ENCODE data around the gene EIF3B.
"Not testable (repeated sequence)": the region's sequence is repeated elsewhere in the genome, so short reads cannot be mapped to it uniquely, and the experiment has no call there.

Gene EIF3B

GRCh38 chr7:2384354-2385243 is 30.0 kb downstream of the EIF3B start:
- Histone ChIP-seq H3K9me3 (replicated peaks; ENCODE audit: insufficient read depth, low read length) (no peaks in the 10 kb centered on the region), H3K4me3 (ENCODE audit: low read length) (no peak overlapping the region), H4K20me1 (ENCODE audit: insufficient read depth, low read length) (no peaks in the 10 kb centered on the region), H3K4me2 (ENCODE audit: low read depth, low read length) (no peak overlapping the region), H3K27ac (ENCODE audit: low read length) (no peak overlapping the region), H3K79me2 (ENCODE audit: low read length) (peaks cover 2% of the 10 kb centered on the region; the same call in 1 of the 2 replicates), H3F3A (ENCODE audit: insufficient read depth, low read length) (no peaks in the 10 kb centered on the region; the same call in 1 of the 2 replicates), H3K36me3 (replicated peaks; ENCODE audit: insufficient read depth, low read length) (peaks cover 7% of the 10 kb centered on the region; the same call in 1 of the 2 replicates), H3K9ac (ENCODE audit: low read length) (no peak overlapping the region), H3K4me1 (ENCODE audit: low read length) (no peaks in the 10 kb centered on the region), H3K27me3 (replicated peaks; ENCODE audit: insufficient read depth, low read length) (no peaks in the 10 kb centered on the region), H2AFZ (ENCODE audit: low read length) (no peak overlapping the region), H3K9me2 (replicated peaks; ENCODE audit: insufficient read depth, low read length) (no peaks in the 10 kb centered on the region)
- DNase-seq: no peak
- no peak for TF ChIP-seq EZH2phosphoT487 (IDR thresholded peaks at IDR 0.05; ENCODE audit: low read length)
- no peak for TF ChIP-seq EZH2 (optimal IDR thresholded peaks at IDR 0.05; ENCODE audit: low read depth, low read length)
- TF ChIP-seq CTCF (IDR thresholded peaks at IDR 0.05; ENCODE audit: low read length): no peak

- H3K9ac ChIP-seq (ENCODE audit: low read length); H3F3A ChIP-seq (ENCODE audit: insufficient read depth, low read length); H3K4me2 ChIP-seq (ENCODE audit: low read depth, low read length); H3K36me3 ChIP-seq (replicated peaks; ENCODE audit: insufficient read depth, low read length); H2AFZ ChIP-seq (ENCODE audit: low read length); H3K9me2 ChIP-seq (replicated peaks; ENCODE audit: insufficient read depth, low read length); DNase-seq; H3K27me3 ChIP-seq (replicated peaks; ENCODE audit: insufficient read depth, low read length); H3K4me3 ChIP-seq (ENCODE audit: low read length); H3K4me1 ChIP-seq (ENCODE audit: low read length); H3K27ac ChIP-seq (ENCODE audit: low read length); H3K9me3 ChIP-seq (replicated peaks; ENCODE audit: insufficient read depth, low read length); H4K20me1 ChIP-seq (ENCODE audit: insufficient read depth, low read length); H3K79me2 ChIP-seq (ENCODE audit: low read length): not testable (repeated sequence)
These were observed 31.5 kb downstream of the EIF3B start for GRCh38 chr7:2386122-2386521.

GRCh38 chr7:2386964-2387669 is 32.5 kb downstream of the EIF3B start:
- Histone ChIP-seq H2AFZ (ENCODE audit: low read length) (no peak overlapping the region), H3K79me2 (ENCODE audit: low read length) (no peaks in the 10 kb centered on the region), H3K4me3 (ENCODE audit: low read length) (no peak overlapping the region), H3K9me2 (replicated peaks; ENCODE audit: insufficient read depth, low read length) (no peaks in the 10 kb centered on the region), H4K20me1 (ENCODE audit: insufficient read depth, low read length) (no peaks in the 10 kb centered on the region), H3K27me3 (replicated peaks; ENCODE audit: insufficient read depth, low read length) (no peaks in the 10 kb centered on the region), H3K9ac (ENCODE audit: low read length) (no peak overlapping the region), H3K4me2 (ENCODE audit: low read depth, low read length) (no peak overlapping the region), H3F3A (ENCODE audit: insufficient read depth, low read length) (no peaks in the 10 kb centered on the region), H3K4me1 (ENCODE audit: low read length) (no peaks in the 10 kb centered on the region), H3K36me3 (replicated peaks; ENCODE audit: insufficient read depth, low read length) (no peaks in the 10 kb centered on the region), H3K9me3 (replicated peaks; ENCODE audit: insufficient read depth, low read length) (no peaks in the 10 kb centered on the region), H3K27ac (ENCODE audit: low read length) (no peak overlapping the region)
- no peak for TF ChIP-seq EZH2phosphoT487 (IDR thresholded peaks at IDR 0.05; ENCODE audit: low read length)
- no peak for TF ChIP-seq EZH2 (optimal IDR thresholded peaks at IDR 0.05; ENCODE audit: low read depth, low read length)
- TF ChIP-seq CTCF (IDR thresholded peaks at IDR 0.05; ENCODE audit: low read length): no peak
- no peak for DNase-seq

All from MM.1S (cell line).